ENCODE measurements around the gene LHPP.

- TF ChIP-seq CTCF (IDR thresholded peaks at IDR 0.05) (no peak), EP300 (IDR thresholded peaks at IDR 0.05) (no peak), POLR2A (IDR thresholded peaks at IDR 0.05) (no peak)
These were observed 111.1 kb downstream of the LHPP start for GRCh38 chr10:124572751-124573150.
